Activated naive CD8-positive, alpha-beta T cell treated with anti-CD3 and anti-CD28 coated beads, Interleukin-2, amount 10 ng/mL, durations not matched to agents 7 days and 5 days (primary cell): ENCODE measurements around the gene NELFA. TPM values are rescaled to one million over a fixed set of nuclear protein-coding genes. Genes with fewer than 3 reads are reported as not detected.
A peak's percentile ranks its signal among the peaks of the same experiment; 100 is the strongest.

Experiments
- ATAC-seq: fragments of 150-1000 bp; cut with Tn5 transposase; one replicate; pipeline ENCODE4 v1.10.0; 2021; ENCODE audit warnings: low read depth, moderate library complexity
- POLR2A ChIA-PET: fragments of 350-600 bp; sonication (Branson Sonifier 250); formaldehyde crosslinking; loops from one replicate; lab custom pipeline; 2021; ENCODE audit warnings: antibody characterized with exemption; lab: Charles Lee
- DNase-seq: peaks from one replicate; pipeline ENCODE4 v3.0.0; 2021
- H3K27ac Mint-ChIP-seq: one replicate; pipeline ENCODE4 v1.8.0; 2022; ENCODE audit warnings: mild to moderate bottlenecking, mixed read lengths
- H3K27me3 Mint-ChIP-seq: one replicate; pipeline ENCODE4 v1.8.0; 2022; ENCODE audit warnings: mild to moderate bottlenecking, moderate library complexity, mixed read lengths
- H3K36me3 Mint-ChIP-seq: one replicate; pipeline ENCODE4 v1.8.0; 2021; ENCODE audit warnings: mild to moderate bottlenecking, mixed read lengths
- H3K4me1 Mint-ChIP-seq: one replicate; pipeline ENCODE4 v1.8.0; 2021; ENCODE audit warnings: mixed read lengths
- H3K4me3 Mint-ChIP-seq: one replicate; pipeline ENCODE4 v1.8.0; 2022; ENCODE audit warnings: mild to moderate bottlenecking, moderate library complexity, mixed read lengths
- H3K9me3 Mint-ChIP-seq: one replicate; pipeline ENCODE4 v1.8.0; 2021; ENCODE audit warnings: mixed read lengths
- total RNA-seq, 2 experiments: library from RNA; stranded (reverse); gene quantifications; one replicate each; pipeline ENCODE4 v1.2.3, GENCODE V29; 2021

NELFA gene
- total RNA-seq, 2 experiments from 2014 or later: 41.9 to 43.9 TPM

- Mint-ChIP-seq H3K4me1 (no peaks in the 10 kb centered on the region), H3K9me3 (no peaks in the 10 kb centered on the region), H3K27ac (no peak overlapping the region), H3K27me3 (no peaks in the 10 kb centered on the region), H3K4me3 (no peak overlapping the region), H3K36me3 (peaks cover 17% of the 10 kb centered on the region)
- no peak for DNase-seq
- POLR2A ChIA-PET: no interaction called here
- no peak for ATAC-seq
These were observed 56.1 kb downstream of the NELFA start for GRCh38 chr4:1952719-1953118.

DNA sequence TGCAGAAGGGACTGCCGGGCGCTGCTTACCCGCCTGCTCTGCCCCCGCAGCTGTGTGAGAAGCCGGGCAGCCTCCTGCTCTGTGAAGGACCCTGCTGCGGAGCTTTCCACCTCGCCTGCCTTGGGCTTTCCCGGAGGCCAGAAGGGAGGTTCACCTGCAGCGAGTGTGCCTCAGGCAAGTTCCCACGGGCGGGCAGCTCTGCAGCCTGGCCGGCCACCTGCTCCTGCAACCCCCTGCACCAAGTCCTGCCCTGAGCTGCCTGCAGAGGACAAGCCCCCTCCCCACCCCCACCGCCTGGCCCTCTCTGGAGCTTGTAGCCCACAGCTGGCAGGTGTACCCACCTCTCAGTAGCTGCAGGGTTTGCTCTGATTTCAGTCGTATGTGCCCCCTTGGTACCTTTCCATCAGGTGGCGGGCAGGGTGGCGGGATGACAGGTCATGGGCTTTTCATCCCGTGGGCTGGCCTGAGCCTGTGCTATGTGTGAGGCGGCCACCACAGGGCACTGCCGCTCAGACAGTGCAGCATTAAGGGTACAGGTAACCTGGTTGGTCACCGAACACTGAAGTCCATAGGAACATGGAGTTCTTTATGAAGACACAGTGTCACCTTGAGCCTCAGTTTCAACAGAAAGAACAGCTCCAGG is 56.6 kb downstream of the NELFA start:
- DNase-seq: no peak
- H3K27ac Mint-ChIP-seq: no peak overlapping the region
- H3K4me1 Mint-ChIP-seq: no peaks in the 10 kb centered on the region
- H3K4me3 Mint-ChIP-seq: no peak overlapping the region
- H3K9me3 Mint-ChIP-seq: no peaks in the 10 kb centered on the region
- H3K36me3 Mint-ChIP-seq: peaks cover 17% of the 10 kb centered on the region
- no peaks in the 10 kb centered on the region for H3K27me3 Mint-ChIP-seq
- ATAC-seq: peak; percentile 19
- POLR2A ChIA-PET: no interaction called here

- ATAC-seq: no peak
- H3K27ac Mint-ChIP-seq: no peak overlapping the region
- H3K9me3 Mint-ChIP-seq: no peaks in the 10 kb centered on the region
- DNase-seq: no peak
- no peaks in the 10 kb centered on the region for H3K27me3 Mint-ChIP-seq
- peaks cover 13% of the 10 kb centered on the region for H3K36me3 Mint-ChIP-seq
- POLR2A ChIA-PET: interaction anchor here (0.5 kb wide), 1 partner anchor 44 kb away, joined by 3 read pairs; no protein-coding TSS in a partner anchor
- no peak overlapping the region for H3K4me3 Mint-ChIP-seq
- H3K4me1 Mint-ChIP-seq: no peaks in the 10 kb centered on the region
These were observed 58.4 kb downstream of the NELFA start for GRCh38 chr4:1950369-1950768.

DNA sequence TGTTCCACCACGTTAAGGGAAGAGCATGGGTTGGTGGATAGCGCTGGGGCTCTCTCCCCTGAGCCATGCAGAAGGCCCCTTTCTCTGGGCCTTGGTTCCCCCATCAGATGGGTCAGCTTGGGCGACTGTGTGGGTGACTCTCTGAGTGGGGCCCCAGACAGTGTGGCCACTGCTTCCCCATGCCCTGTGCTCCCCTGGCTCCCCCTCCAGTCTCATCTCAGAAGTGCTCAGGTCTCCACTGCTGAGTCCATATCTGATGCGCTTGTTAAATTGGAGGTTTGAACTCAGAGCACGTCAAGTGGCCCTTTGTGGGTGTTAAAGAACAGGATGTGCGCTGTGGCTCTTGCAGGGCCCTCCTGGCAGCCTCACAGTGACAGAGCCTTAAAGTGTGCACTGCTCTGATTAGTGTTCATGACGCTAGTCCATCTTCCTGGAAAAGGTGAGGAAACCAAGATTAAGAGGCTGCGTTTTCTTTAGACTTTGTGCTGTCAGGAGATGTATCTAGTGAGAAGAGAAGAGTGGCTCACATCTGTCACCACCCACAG is 59.8 kb downstream of the NELFA start:
- POLR2A ChIA-PET: no interaction called here
- peaks cover 9% of the 10 kb centered on the region for H3K36me3 Mint-ChIP-seq
- H3K4me1 Mint-ChIP-seq: no peaks in the 10 kb centered on the region
- DNase-seq (no peak), ATAC-seq (peak; percentile 12)
- H3K27ac Mint-ChIP-seq: no peak overlapping the region
- no peaks in the 10 kb centered on the region for H3K27me3 Mint-ChIP-seq
- no peak overlapping the region for H3K4me3 Mint-ChIP-seq
- no peaks in the 10 kb centered on the region for H3K9me3 Mint-ChIP-seq

- H3K9me3 Mint-ChIP-seq: no peaks in the 10 kb centered on the region
- ATAC-seq: no peak
- H3K4me3 Mint-ChIP-seq: no peak overlapping the region
- no peaks in the 10 kb centered on the region for H3K4me1 Mint-ChIP-seq
- H3K27me3 Mint-ChIP-seq: no peaks in the 10 kb centered on the region
- H3K27ac Mint-ChIP-seq: no peak overlapping the region
- POLR2A ChIA-PET: interaction anchor here (0.7 to 1.0 kb wide), 2 partner anchors 17 to 41 kb away, joined by 3 read pairs; no protein-coding TSS in a partner anchor
- no peak for DNase-seq
- peaks cover 11% of the 10 kb centered on the region for H3K36me3 Mint-ChIP-seq
These were observed 60.5 kb downstream of the NELFA start for GRCh38 chr4:1948232-1948631.

- Mint-ChIP-seq H3K27me3 (no peaks in the 10 kb centered on the region), H3K9me3 (no peaks in the 10 kb centered on the region), H3K4me3 (no peak overlapping the region), H3K4me1 (no peaks in the 10 kb centered on the region), H3K36me3 (peaks cover 18% of the 10 kb centered on the region), H3K27ac (no peak overlapping the region)
- DNase-seq: no peak
- POLR2A ChIA-PET: no interaction called here
- ATAC-seq: no peak
These were observed 62.9 kb downstream of the NELFA start for GRCh38 chr4:1945912-1946311.

- no peaks in the 10 kb centered on the region for H3K4me1 Mint-ChIP-seq
- no peak for ATAC-seq
- no peak overlapping the region for H3K4me3 Mint-ChIP-seq
- no peak for DNase-seq
- no peak overlapping the region for H3K27ac Mint-ChIP-seq
- peaks cover 18% of the 10 kb centered on the region for H3K36me3 Mint-ChIP-seq
- POLR2A ChIA-PET: no interaction called here
- no peaks in the 10 kb centered on the region for H3K9me3 Mint-ChIP-seq
- H3K27me3 Mint-ChIP-seq: no peaks in the 10 kb centered on the region
These were observed 63.5 kb downstream of the NELFA start for GRCh38 chr4:1945124-1945895.

DNA sequence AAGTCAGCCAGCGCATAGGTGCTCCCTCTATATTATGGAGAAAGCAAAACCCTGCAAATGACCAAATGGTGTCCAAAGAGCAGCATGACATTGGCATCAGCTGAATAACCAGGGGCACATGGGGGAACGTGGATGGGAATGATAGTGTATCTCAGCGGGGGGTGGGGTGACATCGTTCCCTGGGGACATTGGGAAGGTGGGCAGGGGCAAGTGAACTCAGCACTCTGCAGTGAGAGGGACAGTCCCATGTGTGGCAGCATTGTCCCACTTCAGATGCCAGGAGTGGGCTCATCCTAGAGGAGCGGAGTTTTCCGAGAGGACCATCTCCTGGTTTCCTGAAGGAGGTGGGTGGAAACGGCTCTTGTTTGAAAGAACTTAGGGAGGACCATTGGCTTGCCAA is 64.8 kb downstream of the NELFA start:
- no peak overlapping the region for H3K4me3 Mint-ChIP-seq
- no peaks in the 10 kb centered on the region for H3K9me3 Mint-ChIP-seq
- DNase-seq (no peak), ATAC-seq (no peak)
- POLR2A ChIA-PET: no interaction called here
- no peak overlapping the region for H3K27ac Mint-ChIP-seq
- no peaks in the 10 kb centered on the region for H3K27me3 Mint-ChIP-seq
- H3K36me3 Mint-ChIP-seq: peaks cover 25% of the 10 kb centered on the region
- H3K4me1 Mint-ChIP-seq: no peaks in the 10 kb centered on the region

- Mint-ChIP-seq H3K27ac (no peak overlapping the region), H3K36me3 (peaks cover 25% of the 10 kb centered on the region)
- POLR2A ChIA-PET: no interaction called here
These were observed 68.2 kb downstream of the NELFA start for GRCh38 chr4:1940566-1940965.

DNA sequence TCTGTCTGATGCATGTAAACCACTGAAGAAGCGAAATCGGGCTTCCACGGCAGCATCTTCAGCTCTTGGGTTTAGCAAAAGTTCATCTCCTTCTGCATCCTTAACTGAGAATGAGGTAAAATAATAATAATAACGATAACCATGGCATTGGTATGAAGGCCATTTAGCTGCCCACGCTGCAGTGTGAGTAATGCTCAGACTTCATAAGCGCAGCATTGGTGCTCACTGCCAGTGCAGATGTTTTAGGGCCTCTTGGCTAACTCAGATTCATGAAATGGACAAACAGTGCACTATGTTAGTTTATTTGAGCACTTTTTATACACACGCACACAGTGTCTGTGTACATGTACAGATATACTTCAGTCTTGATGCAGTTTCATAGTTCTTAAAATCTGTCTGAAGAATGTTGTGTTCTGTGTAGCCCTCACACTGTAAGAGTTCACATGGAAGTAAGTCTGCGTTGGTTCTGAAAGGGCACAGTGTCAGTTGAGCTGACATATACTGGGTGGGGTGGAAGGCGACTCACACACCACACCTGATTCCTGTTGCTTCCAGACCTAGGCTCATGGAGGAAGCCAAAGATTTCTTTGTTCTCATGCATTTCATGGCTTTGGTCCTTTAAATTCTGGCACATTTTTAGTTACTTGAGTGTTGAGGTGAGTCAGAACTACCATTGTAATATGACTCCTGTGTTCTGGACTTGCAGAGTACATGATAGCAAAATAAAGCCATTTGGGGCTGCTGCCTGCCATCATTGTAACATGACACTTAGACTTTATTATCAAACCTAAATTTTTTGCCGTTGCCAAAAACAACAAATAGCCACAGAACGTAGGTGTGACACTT is 68.9 kb downstream of the NELFA start:
- peaks cover 23% of the 10 kb centered on the region for H3K36me3 Mint-ChIP-seq
- no peaks in the 10 kb centered on the region for H3K27me3 Mint-ChIP-seq
- H3K27ac Mint-ChIP-seq: no peak overlapping the region
- H3K9me3 Mint-ChIP-seq: no peaks in the 10 kb centered on the region
- no peak for ATAC-seq
- no peak overlapping the region for H3K4me3 Mint-ChIP-seq
- POLR2A ChIA-PET: no interaction called here
- H3K4me1 Mint-ChIP-seq: no peaks in the 10 kb centered on the region
- DNase-seq: no peak

More at GRCh38 chr4:1940566-1940965, 68.2 kb downstream of the NELFA start:
- Mint-ChIP-seq H3K4me1 (no peaks in the 10 kb centered on the region), H3K4me3 (no peak overlapping the region), H3K27me3 (no peaks in the 10 kb centered on the region), H3K9me3 (no peaks in the 10 kb centered on the region)
- DNase-seq: no peak
- ATAC-seq: no peak

- H3K4me1 Mint-ChIP-seq: peaks cover 1% of the 10 kb centered on the region
- no peaks in the 10 kb centered on the region for H3K9me3 Mint-ChIP-seq
- H3K27me3 Mint-ChIP-seq: no peaks in the 10 kb centered on the region
- ATAC-seq (no peak), DNase-seq (no peak)
- no peak overlapping the region for H3K4me3 Mint-ChIP-seq
- POLR2A ChIA-PET: no interaction called here
- H3K27ac Mint-ChIP-seq: no peak overlapping the region
- peaks cover 21% of the 10 kb centered on the region for H3K36me3 Mint-ChIP-seq
These were observed 70.7 kb downstream of the NELFA start for GRCh38 chr4:1938027-1938426.

DNA sequence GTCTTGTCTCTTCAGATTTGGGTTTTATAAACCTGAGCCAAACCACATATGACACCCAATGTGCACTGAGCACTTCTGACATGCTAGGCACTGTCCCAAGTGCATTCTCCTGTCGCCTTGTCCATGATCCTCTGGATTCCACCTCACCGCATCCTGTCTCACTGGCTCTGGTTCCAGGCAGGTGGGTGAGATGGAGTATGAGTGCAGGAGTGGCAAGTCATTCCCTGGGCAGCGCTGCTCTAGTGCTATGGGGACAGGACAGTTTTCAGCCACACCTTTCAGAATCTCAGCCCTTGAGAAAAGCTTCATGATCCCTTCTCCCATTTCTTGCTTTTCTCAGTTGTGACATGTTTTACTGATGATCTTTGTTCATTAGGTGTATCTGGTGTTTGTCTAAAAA is 71.2 kb downstream of the NELFA start:
- no peak for ATAC-seq
- DNase-seq: no peak
- Mint-ChIP-seq H3K4me1 (peaks cover 1% of the 10 kb centered on the region), H3K27me3 (no peaks in the 10 kb centered on the region), H3K36me3 (peaks cover 18% of the 10 kb centered on the region), H3K9me3 (no peaks in the 10 kb centered on the region), H3K4me3 (no peak overlapping the region), H3K27ac (no peak overlapping the region)
- POLR2A ChIA-PET: no interaction called here

GRCh38 chr4:1933700-1934099 is 75.1 kb downstream of the NELFA start:
- ATAC-seq (no peak), DNase-seq (no peak)
- Mint-ChIP-seq H3K27ac (no peak overlapping the region), H3K4me3 (no peak overlapping the region), H3K36me3 (peaks cover 18% of the 10 kb centered on the region), H3K27me3 (no peaks in the 10 kb centered on the region), H3K4me1 (peaks cover 1% of the 10 kb centered on the region), H3K9me3 (no peaks in the 10 kb centered on the region)
- POLR2A ChIA-PET: no interaction called here
